ENCODE measurements around the gene GFOD2.
A peak's percentile ranks its signal among the peaks of the same experiment; 100 is the strongest.

The GFOD2 gene

DNA sequence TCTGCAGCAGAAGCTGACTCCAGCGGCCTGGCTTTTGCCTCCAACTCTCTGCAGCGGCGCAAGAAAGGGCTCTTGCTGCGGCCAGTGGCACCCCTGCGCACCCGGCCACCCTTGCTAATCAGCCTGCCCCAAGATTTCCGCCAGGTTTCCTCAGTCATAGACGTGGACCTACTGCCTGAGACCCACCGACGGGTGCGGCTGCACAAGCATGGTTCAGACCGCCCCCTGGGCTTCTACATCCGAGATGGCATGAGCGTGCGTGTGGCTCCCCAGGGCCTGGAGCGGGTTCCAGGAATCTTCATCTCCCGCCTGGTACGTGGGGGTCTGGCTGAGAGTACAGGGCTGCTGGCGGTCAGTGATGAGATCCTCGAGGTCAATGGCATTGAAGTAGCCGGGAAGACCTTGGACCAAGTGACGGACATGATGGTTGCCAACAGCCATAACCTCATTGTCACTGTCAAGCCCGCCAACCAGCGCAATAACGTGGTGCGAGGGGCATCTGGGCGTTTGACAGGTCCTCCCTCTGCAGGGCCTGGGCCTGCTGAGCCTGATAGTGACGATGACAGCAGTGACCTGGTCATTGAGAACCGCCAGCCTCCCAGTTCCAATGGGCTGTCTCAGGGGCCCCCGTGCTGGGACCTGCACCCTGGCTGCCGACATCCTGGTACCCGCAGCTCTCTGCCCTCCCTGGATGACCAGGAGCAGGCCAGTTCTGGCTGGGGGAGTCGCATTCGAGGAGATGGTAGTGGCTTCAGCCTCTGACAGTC, 57.0 kb downstream of the GFOD2 start:
- Histone ChIP-seq H3K79me2 (ENCODE audit: insufficient read depth, low read depth) (no peaks in the 10 kb centered on the region; the same call in 1 of the 2 replicates), H3K9ac (no peak overlapping the region), H3K4me2 (no peak overlapping the region), H3K4me1 (ENCODE audit: low read depth, poor library complexity, severe bottlenecking) (peaks cover 19% of the 10 kb centered on the region), H3K4me3 (IDR thresholded peaks at IDR 0.05; ENCODE audit: insufficient read depth, low read depth, low read length) (no peak overlapping the region), H4K20me1 (ENCODE audit: insufficient read depth) (no peaks in the 10 kb centered on the region), H3K36me3 (ENCODE audit: insufficient read depth) (no peaks in the 10 kb centered on the region), H3K27ac (no peak overlapping the region), H2AFZ (ENCODE audit: low read depth) (no peak overlapping the region), H3K27me3 (ENCODE audit: insufficient read depth, low read depth) (no peaks in the 10 kb centered on the region)
- TF ChIP-seq, protein P1, sequence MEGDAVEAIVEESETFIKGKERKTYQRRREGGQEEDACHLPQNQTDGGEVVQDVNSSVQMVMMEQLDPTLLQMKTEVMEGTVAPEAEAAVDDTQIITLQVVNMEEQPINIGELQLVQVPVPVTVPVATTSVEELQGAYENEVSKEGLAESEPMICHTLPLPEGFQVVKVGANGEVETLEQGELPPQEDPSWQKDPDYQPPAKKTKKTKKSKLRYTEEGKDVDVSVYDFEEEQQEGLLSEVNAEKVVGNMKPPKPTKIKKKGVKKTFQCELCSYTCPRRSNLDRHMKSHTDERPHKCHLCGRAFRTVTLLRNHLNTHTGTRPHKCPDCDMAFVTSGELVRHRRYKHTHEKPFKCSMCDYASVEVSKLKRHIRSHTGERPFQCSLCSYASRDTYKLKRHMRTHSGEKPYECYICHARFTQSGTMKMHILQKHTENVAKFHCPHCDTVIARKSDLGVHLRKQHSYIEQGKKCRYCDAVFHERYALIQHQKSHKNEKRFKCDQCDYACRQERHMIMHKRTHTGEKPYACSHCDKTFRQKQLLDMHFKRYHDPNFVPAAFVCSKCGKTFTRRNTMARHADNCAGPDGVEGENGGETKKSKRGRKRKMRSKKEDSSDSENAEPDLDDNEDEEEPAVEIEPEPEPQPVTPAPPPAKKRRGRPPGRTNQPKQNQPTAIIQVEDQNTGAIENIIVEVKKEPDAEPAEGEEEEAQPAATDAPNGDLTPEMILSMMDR (conservative IDR thresholded peaks at IDR 0.05; ENCODE audit: low read depth, low read length) = no peak

DNA sequence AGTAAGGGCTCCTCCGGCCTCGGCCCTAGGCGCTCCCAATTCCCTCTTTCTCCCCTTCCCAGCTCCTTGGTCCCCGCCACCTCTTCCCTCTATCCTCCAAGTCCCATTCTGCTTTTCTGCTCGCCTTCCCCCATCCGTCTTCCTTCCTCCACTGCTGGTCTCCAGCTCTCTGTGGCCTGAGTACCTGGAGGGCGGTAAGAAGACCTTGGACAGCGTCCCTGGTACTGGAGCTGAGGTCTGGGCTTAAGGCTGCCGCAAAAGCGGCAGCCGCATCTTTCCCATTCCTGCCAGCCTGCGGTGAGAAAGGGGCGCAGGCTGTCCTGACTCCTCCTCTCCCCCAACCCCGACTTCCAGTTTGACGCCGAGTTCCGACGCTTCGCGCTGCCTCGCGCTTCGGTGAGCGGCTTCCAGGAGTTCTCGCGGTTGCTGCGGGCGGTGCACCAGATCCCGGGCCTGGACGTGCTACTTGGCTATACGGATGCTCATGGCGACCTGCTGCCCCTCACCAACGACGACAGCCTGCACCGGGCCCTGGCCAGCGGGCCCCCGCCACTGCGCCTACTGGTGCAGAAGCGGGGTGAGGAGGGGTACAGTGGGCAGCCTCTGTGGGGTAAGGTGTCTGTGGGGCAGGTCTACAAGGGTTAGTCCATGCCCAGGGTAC, 57.9 kb downstream of the GFOD2 start:
- Histone ChIP-seq H3K4me3 (IDR thresholded peaks at IDR 0.05; ENCODE audit: insufficient read depth, low read depth, low read length) (no peak overlapping the region), H3K9ac (peak overlapping the region; percentile 18; the same call in 1 of the 2 replicates), H3K4me1 (ENCODE audit: low read depth, poor library complexity, severe bottlenecking) (peaks cover 16% of the 10 kb centered on the region), H4K20me1 (ENCODE audit: insufficient read depth) (no peaks in the 10 kb centered on the region), H2AFZ (ENCODE audit: low read depth) (peak overlapping the region; percentile 86), H3K27me3 (ENCODE audit: insufficient read depth, low read depth) (no peaks in the 10 kb centered on the region), H3K79me2 (ENCODE audit: insufficient read depth, low read depth) (no peaks in the 10 kb centered on the region; the same call in 1 of the 2 replicates), H3K4me2 (peak overlapping the region; percentile 92), H3K36me3 (ENCODE audit: insufficient read depth) (no peaks in the 10 kb centered on the region), H3K27ac (peak overlapping the region; percentile 45)
- TF ChIP-seq, protein P1 (conservative IDR thresholded peaks at IDR 0.05; ENCODE audit: low read depth, low read length) = no peak

DNA sequence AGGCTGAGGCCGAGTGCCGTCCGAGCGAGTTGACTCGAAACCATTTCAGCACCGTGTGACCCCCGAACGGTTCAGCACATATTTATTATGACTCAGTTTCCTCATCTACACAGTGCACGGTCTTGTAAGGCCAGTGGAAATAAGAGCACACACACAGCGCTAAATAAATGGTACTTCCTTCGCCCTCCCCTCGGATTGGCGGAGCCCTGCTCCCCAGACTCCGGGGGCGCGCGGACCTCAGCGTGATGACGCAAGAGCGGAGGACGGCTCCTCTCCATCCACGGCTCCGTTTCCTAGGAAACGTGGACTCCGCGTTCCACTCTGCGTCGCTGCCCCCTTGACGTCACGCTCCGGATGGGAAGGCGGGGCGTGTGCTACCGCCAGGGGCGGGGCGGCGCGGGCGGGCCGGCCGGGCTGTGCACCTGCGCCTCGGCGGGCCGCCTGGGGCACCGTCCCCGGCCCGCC, 58.5 kb downstream of the GFOD2 start, which contains the start of gene PARD6A:
Gene PARD6A, plus strand, starts transcription at position 397 of the 465 bp plus-strand sequence. CDS start 79 bp downstream, outside the sequence.
- Histone ChIP-seq H3K27me3 (ENCODE audit: insufficient read depth, low read depth) (no peaks in the 10 kb centered on the region), H3K9ac (peak within 1 kb of the TSS; percentile 39; the same call in 1 of the 2 replicates), H2AFZ (ENCODE audit: low read depth) (peak within 1 kb of the TSS; percentile 86), H3K79me2 (ENCODE audit: insufficient read depth, low read depth) (no peaks in the 10 kb centered on the region; the same call in 1 of the 2 replicates), H3K4me1 (ENCODE audit: low read depth, poor library complexity, severe bottlenecking) (peaks cover 14% of the 10 kb centered on the region), H4K20me1 (ENCODE audit: insufficient read depth) (no peaks in the 10 kb centered on the region), H3K4me3 (IDR thresholded peaks at IDR 0.05; ENCODE audit: insufficient read depth, low read depth, low read length) (no peak within 1 kb of the TSS), H3K27ac (peak within 1 kb of the TSS; percentile 72), H3K4me2 (peak within 1 kb of the TSS; percentile 93), H3K36me3 (ENCODE audit: insufficient read depth) (no peaks in the 10 kb centered on the region)
- TF ChIP-seq, protein P1 (conservative IDR thresholded peaks at IDR 0.05; ENCODE audit: low read depth, low read length) = no peak

DNA sequence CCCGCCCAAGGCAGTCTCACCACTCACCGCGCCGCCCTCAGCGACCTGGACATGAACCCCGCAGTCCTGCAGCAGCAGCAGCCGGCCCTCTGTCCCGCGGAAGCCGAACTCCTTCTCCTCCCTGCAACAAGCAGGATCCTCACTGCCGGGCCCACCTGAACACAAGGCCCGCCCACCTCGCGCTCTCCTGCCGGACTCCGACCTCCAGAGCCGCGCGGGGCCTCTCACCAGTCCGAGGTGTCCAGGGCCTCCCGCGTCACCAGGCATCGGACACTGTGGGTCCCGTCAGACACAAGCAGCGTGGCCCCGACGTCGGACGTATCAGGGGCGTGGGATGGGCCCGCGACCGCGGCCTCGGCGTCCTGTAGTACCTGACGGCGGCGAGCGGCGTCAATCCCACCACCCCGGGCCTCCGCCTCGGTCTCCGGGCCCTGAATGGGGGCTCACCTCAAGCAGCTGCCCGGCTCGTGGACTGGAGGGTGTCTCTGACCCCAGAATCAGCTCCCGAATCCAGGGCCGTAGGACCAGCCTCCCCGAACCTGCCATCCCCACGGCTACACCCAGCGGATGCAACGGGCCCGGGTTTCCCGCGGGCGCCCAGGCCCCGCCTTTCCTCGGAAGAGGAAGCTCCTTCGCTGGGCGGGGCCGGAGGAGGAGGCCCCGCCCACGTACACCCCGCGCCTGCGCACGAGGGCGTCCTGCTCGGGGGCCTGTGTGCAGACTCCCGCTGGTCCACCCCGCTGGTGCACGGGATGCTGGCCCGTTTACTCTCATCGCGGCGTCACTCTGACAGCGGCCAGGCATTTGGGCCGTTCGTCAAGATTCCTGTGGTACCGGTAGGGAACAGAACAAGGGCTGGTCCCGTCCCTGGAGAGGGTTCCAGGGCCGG, 59.2 kb downstream of the GFOD2 start, which contains the start of gene ACD:
Gene ACD, minus strand, starts transcription at position 586 of the 889 bp plus-strand sequence. Its CDS starts 40 bp downstream, at position 546.
- peak within 1 kb of the TSS; percentile 93 for H3K4me2 ChIP-seq
- peak within 1 kb of the TSS; percentile 39; the same call in 1 of the 2 replicates for H3K9ac ChIP-seq
- no peak within 1 kb of the TSS for H3K4me3 ChIP-seq (IDR thresholded peaks at IDR 0.05; ENCODE audit: insufficient read depth, low read depth, low read length)
- H3K36me3 ChIP-seq (ENCODE audit: insufficient read depth) = no peaks in the 10 kb centered on the region
- TF ChIP-seq, protein P1 (conservative IDR thresholded peaks at IDR 0.05; ENCODE audit: low read depth, low read length) = no peak
- H3K27ac ChIP-seq = peak within 1 kb of the TSS; percentile 72
- no peaks in the 10 kb centered on the region for H3K79me2 ChIP-seq (ENCODE audit: insufficient read depth, low read depth)
- H2AFZ ChIP-seq (ENCODE audit: low read depth) = peak within 1 kb of the TSS; percentile 86
- H3K4me1 ChIP-seq (ENCODE audit: low read depth, poor library complexity, severe bottlenecking) = peaks cover 7% of the 10 kb centered on the region
- no peaks in the 10 kb centered on the region for H4K20me1 ChIP-seq (ENCODE audit: insufficient read depth)
- no peaks in the 10 kb centered on the region for H3K27me3 ChIP-seq (ENCODE audit: insufficient read depth, low read depth)

Measured in KMS-11 (cell line).